ENCODE measurements around the gene MMP24. TPM values are rescaled to one million over a fixed set of nuclear protein-coding genes. Genes with fewer than 3 reads are reported as not detected.

The MMP24 gene
- total RNA-seq, 4 donors from 2014 or later = 0.16 to 7.2 (median 5.6) TPM

GRCh38 chr20:35206802-35207201 lies 19.7 kb upstream of the MMP24 start:
- ATAC-seq (ENCODE audit: low FRiP score) = no peak
- no peak for TF ChIP-seq CTCF (IDR thresholded peaks at IDR 0.05)
- DNase-seq (ENCODE audit: low spot score) = no peak

- TF ChIP-seq CTCF (IDR thresholded peaks at IDR 0.05) = peak in 1 of 3 donors; percentile 60
- peak; percentile 69 for DNase-seq (ENCODE audit: low spot score)
- peak; percentile 88 for ATAC-seq (ENCODE audit: low FRiP score)
Measured at GRCh38 chr20:35207950-35208611, 18.4 kb upstream of the MMP24 start.

- TF ChIP-seq CTCF (IDR thresholded peaks at IDR 0.05) = no peak
- DNase-seq (ENCODE audit: low spot score) (no peak), ATAC-seq (ENCODE audit: low FRiP score) (no peak)
Measured at GRCh38 chr20:35215066-35215956, 11.2 kb upstream of the MMP24 start.

GRCh38 chr20:35216541-35216940 lies 9.9 kb upstream of the MMP24 start:
- no peak for DNase-seq (ENCODE audit: low spot score)
- no peak for TF ChIP-seq CTCF (IDR thresholded peaks at IDR 0.05)
- ATAC-seq (ENCODE audit: low FRiP score) = no peak

GRCh38 chr20:35223941-35224340 lies 2.5 kb upstream of the MMP24 start:
- no peak for TF ChIP-seq CTCF (IDR thresholded peaks at IDR 0.05)
- no peak for DNase-seq (ENCODE audit: low spot score)
- ATAC-seq (ENCODE audit: low FRiP score) = no peak

GRCh38 chr20:35224536-35224935 lies 2.0 kb upstream of the MMP24 start:
- ATAC-seq (ENCODE audit: low FRiP score) = no peak
- no peak for TF ChIP-seq CTCF (IDR thresholded peaks at IDR 0.05)

More at GRCh38 chr20:35224536-35224935, 2.0 kb upstream of the MMP24 start:
- no peak for DNase-seq (ENCODE audit: low spot score)
